ENCODE data around the gene C1QL2.

The C1QL2 gene

GRCh38 chr2:119177171-119177837 is 18.8 kb upstream of the C1QL2 start:
- H3K36me3 ChIP-seq (ENCODE audit: control insufficient read depth, insufficient read depth, low read length) = no peaks in the 10 kb centered on the region
- no peak overlapping the region for H3K9ac ChIP-seq (ENCODE audit: low read length)
- no peaks in the 10 kb centered on the region for H3K4me1 ChIP-seq (ENCODE audit: control insufficient read depth, insufficient read depth, low read length)
- no peaks in the 10 kb centered on the region for H3K9me3 ChIP-seq (ENCODE audit: control insufficient read depth, low read length)
- no peaks in the 10 kb centered on the region for H3K27me3 ChIP-seq (ENCODE audit: control insufficient read depth, insufficient read depth, low read length)
- no peak overlapping the region for H3K4me3 ChIP-seq (ENCODE audit: low read length)

- Histone ChIP-seq H3K9me3 (ENCODE audit: control insufficient read depth, low read length) (no peaks in the 10 kb centered on the region), H3K36me3 (ENCODE audit: control insufficient read depth, insufficient read depth, low read length) (no peaks in the 10 kb centered on the region), H3K4me3 (ENCODE audit: low read length) (no peak overlapping the region), H3K9ac (ENCODE audit: low read length) (no peak overlapping the region), H3K4me1 (ENCODE audit: control insufficient read depth, insufficient read depth, low read length) (no peaks in the 10 kb centered on the region), H3K27me3 (ENCODE audit: control insufficient read depth, insufficient read depth, low read length) (no peaks in the 10 kb centered on the region)
These were observed 17.0 kb upstream of the C1QL2 start for GRCh38 chr2:119175517-119175916.

- Histone ChIP-seq H3K27me3 (ENCODE audit: control insufficient read depth, insufficient read depth, low read length) (no peaks in the 10 kb centered on the region), H3K4me3 (ENCODE audit: low read length) (no peak overlapping the region), H3K4me1 (ENCODE audit: control insufficient read depth, insufficient read depth, low read length) (no peaks in the 10 kb centered on the region), H3K36me3 (ENCODE audit: control insufficient read depth, insufficient read depth, low read length) (no peaks in the 10 kb centered on the region), H3K9me3 (ENCODE audit: control insufficient read depth, low read length) (no peaks in the 10 kb centered on the region), H3K9ac (ENCODE audit: low read length) (no peak overlapping the region)
These were observed 16.4 kb upstream of the C1QL2 start for GRCh38 chr2:119174993-119175347.

- Histone ChIP-seq H3K4me3 (ENCODE audit: low read length) (no peak overlapping the region), H3K4me1 (ENCODE audit: control insufficient read depth, insufficient read depth, low read length) (no peaks in the 10 kb centered on the region), H3K9me3 (ENCODE audit: control insufficient read depth, low read length) (no peaks in the 10 kb centered on the region), H3K27me3 (ENCODE audit: control insufficient read depth, insufficient read depth, low read length) (no peaks in the 10 kb centered on the region), H3K36me3 (ENCODE audit: control insufficient read depth, insufficient read depth, low read length) (no peaks in the 10 kb centered on the region), H3K9ac (ENCODE audit: low read length) (no peak overlapping the region)
These were observed 15.9 kb upstream of the C1QL2 start for GRCh38 chr2:119174216-119174992.

GRCh38 chr2:119173556-119174060 is 15.1 kb upstream of the C1QL2 start:
- Histone ChIP-seq H3K4me1 (ENCODE audit: control insufficient read depth, insufficient read depth, low read length) (no peaks in the 10 kb centered on the region), H3K27me3 (ENCODE audit: control insufficient read depth, insufficient read depth, low read length) (no peaks in the 10 kb centered on the region), H3K9ac (ENCODE audit: low read length) (no peak overlapping the region), H3K4me3 (ENCODE audit: low read length) (no peak overlapping the region), H3K36me3 (ENCODE audit: control insufficient read depth, insufficient read depth, low read length) (no peaks in the 10 kb centered on the region), H3K9me3 (ENCODE audit: control insufficient read depth, low read length) (no peaks in the 10 kb centered on the region)

GRCh38 chr2:119170504-119170903 is 12.0 kb upstream of the C1QL2 start:
- Histone ChIP-seq H3K9me3 (ENCODE audit: control insufficient read depth, low read length) (no peaks in the 10 kb centered on the region), H3K27me3 (ENCODE audit: control insufficient read depth, insufficient read depth, low read length) (no peaks in the 10 kb centered on the region), H3K9ac (ENCODE audit: low read length) (no peak overlapping the region), H3K36me3 (ENCODE audit: control insufficient read depth, insufficient read depth, low read length) (no peaks in the 10 kb centered on the region), H3K4me1 (ENCODE audit: control insufficient read depth, insufficient read depth, low read length) (no peaks in the 10 kb centered on the region), H3K4me3 (ENCODE audit: low read length) (no peak overlapping the region)

- no peak overlapping the region for H3K9ac ChIP-seq (ENCODE audit: low read length)
- no peaks in the 10 kb centered on the region for H3K36me3 ChIP-seq (ENCODE audit: control insufficient read depth, insufficient read depth, low read length)
- no peaks in the 10 kb centered on the region for H3K9me3 ChIP-seq (ENCODE audit: control insufficient read depth, low read length)
- H3K27me3 ChIP-seq (ENCODE audit: control insufficient read depth, insufficient read depth, low read length) = no peaks in the 10 kb centered on the region
- no peak overlapping the region for H3K4me3 ChIP-seq (ENCODE audit: low read length)
- H3K4me1 ChIP-seq (ENCODE audit: control insufficient read depth, insufficient read depth, low read length) = no peaks in the 10 kb centered on the region
These were observed 11.2 kb upstream of the C1QL2 start for GRCh38 chr2:119169717-119170116.

- no peak overlapping the region for H3K4me3 ChIP-seq (ENCODE audit: low read length)
- no peaks in the 10 kb centered on the region for H3K36me3 ChIP-seq (ENCODE audit: control insufficient read depth, insufficient read depth, low read length)
- no peak overlapping the region for H3K9ac ChIP-seq (ENCODE audit: low read length)
- H3K9me3 ChIP-seq (ENCODE audit: control insufficient read depth, low read length) = no peaks in the 10 kb centered on the region
- peaks cover 54% of the 10 kb centered on the region for H3K27me3 ChIP-seq (ENCODE audit: control insufficient read depth, insufficient read depth, low read length)
- no peaks in the 10 kb centered on the region for H3K4me1 ChIP-seq (ENCODE audit: control insufficient read depth, insufficient read depth, low read length)
These were observed 1.9 kb upstream of the C1QL2 start for GRCh38 chr2:119160361-119160990.

GRCh38 chr2:119157850-119158511 is 570 bp downstream of the C1QL2 start:
- Histone ChIP-seq H3K4me1 (ENCODE audit: control insufficient read depth, insufficient read depth, low read length) (no peaks in the 10 kb centered on the region), H3K9ac (ENCODE audit: low read length) (no peak overlapping the region), H3K4me3 (ENCODE audit: low read length) (no peak overlapping the region), H3K27me3 (ENCODE audit: control insufficient read depth, insufficient read depth, low read length) (peaks cover 78% of the 10 kb centered on the region), H3K9me3 (ENCODE audit: control insufficient read depth, low read length) (no peaks in the 10 kb centered on the region), H3K36me3 (ENCODE audit: control insufficient read depth, insufficient read depth, low read length) (no peaks in the 10 kb centered on the region)

- peaks cover 72% of the 10 kb centered on the region for H3K27me3 ChIP-seq (ENCODE audit: control insufficient read depth, insufficient read depth, low read length)
- no peaks in the 10 kb centered on the region for H3K36me3 ChIP-seq (ENCODE audit: control insufficient read depth, insufficient read depth, low read length)
- H3K9me3 ChIP-seq (ENCODE audit: control insufficient read depth, low read length) = no peaks in the 10 kb centered on the region
- no peaks in the 10 kb centered on the region for H3K4me1 ChIP-seq (ENCODE audit: control insufficient read depth, insufficient read depth, low read length)
- no peak overlapping the region for H3K4me3 ChIP-seq (ENCODE audit: low read length)
- no peak overlapping the region for H3K9ac ChIP-seq (ENCODE audit: low read length)
These were observed 1.4 kb downstream of the C1QL2 start for GRCh38 chr2:119156891-119157773.

- H3K36me3 ChIP-seq (ENCODE audit: control insufficient read depth, insufficient read depth, low read length) = no peaks in the 10 kb centered on the region
- H3K27me3 ChIP-seq (ENCODE audit: control insufficient read depth, insufficient read depth, low read length) = peaks cover 71% of the 10 kb centered on the region
- no peak overlapping the region for H3K9ac ChIP-seq (ENCODE audit: low read length)
- H3K4me1 ChIP-seq (ENCODE audit: control insufficient read depth, insufficient read depth, low read length) = no peaks in the 10 kb centered on the region
- no peaks in the 10 kb centered on the region for H3K9me3 ChIP-seq (ENCODE audit: control insufficient read depth, low read length)
- no peak overlapping the region for H3K4me3 ChIP-seq (ENCODE audit: low read length)
These were observed 2.3 kb downstream of the C1QL2 start for GRCh38 chr2:119156105-119156890.
